Measurements from ENCODE around the gene MAP3K1. TPM values are rescaled to one million over a fixed set of nuclear protein-coding genes. Genes with fewer than 3 reads are reported as not detected.
A peak's percentile ranks its signal among the peaks of the same experiment; 100 is the strongest.

The MAP3K1 gene
- total and polyA plus RNA-seq, 2 experiments from 2014 or later: 12.0 to 38.2 TPM

DNA sequence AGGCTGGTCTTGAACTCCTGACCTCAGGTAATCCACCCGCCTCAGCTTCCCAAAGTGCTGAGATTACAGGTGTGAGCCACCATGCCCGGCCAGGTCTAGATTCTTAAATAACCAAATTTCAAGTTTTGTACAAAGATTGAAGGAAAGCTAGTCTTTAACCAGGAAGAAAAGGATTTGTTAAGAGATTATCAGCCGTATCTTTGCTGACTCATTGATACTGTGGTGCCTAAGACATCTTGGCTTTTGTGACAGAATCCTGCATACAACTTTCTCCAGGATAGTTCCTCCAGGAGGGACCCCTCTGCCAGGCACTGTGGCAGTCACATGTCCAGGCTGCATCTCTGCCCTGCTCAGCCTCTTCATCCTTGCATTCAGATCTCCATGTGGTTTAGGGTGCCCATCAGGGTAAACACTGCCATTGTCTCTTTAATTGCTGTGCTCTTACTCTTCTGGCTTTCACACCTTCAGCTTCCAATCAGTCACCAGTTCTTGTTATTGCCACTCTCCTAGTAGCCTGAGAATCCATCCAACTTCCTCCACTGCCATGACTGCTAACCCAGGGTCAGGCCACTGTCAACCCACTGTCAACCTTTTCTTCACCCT, 10.0 kb downstream of the MAP3K1 start:
- no peak for DNase-seq (ENCODE audit: low spot score)
- H3K4me3 ChIP-seq: no peak overlapping the region
- H3K27me3 ChIP-seq: no peaks in the 10 kb centered on the region
- H3K27ac ChIP-seq: no peak overlapping the region
- no peaks in the 10 kb centered on the region for H3K9me2 ChIP-seq (replicated peaks; ENCODE audit: insufficient read depth)
- peaks cover 100% of the 10 kb centered on the region for H3K79me2 ChIP-seq
- H2AFZ ChIP-seq: no peak overlapping the region
- WGBS (ENCODE audit: low lambda C conversion rate, missing lambda C conversion rate): 75% methylated on average over 3 of the region's 3 CpGs
- no peaks in the 10 kb centered on the region for H3K9me3 ChIP-seq (ENCODE audit: low read depth)
- no peaks in the 10 kb centered on the region for H3K36me3 ChIP-seq (replicated peaks; ENCODE audit: insufficient read depth, low read depth)
- H4K20me1 ChIP-seq (ENCODE audit: insufficient read depth, poor library complexity, severe bottlenecking): peaks cover 58% of the 10 kb centered on the region
- H3K4me1 ChIP-seq (ENCODE audit: insufficient read depth): peaks cover 38% of the 10 kb centered on the region
- H3K4me2 ChIP-seq: no peak overlapping the region
- no peak for TF ChIP-seq EZH2 (IDR thresholded peaks at IDR 0.05; ENCODE audit: borderline replicate concordance)
- no peak for TF ChIP-seq CTCF (IDR thresholded peaks at IDR 0.05; ENCODE audit: poor library complexity)
- no peak for TF ChIP-seq EZH2phosphoT487 (IDR thresholded peaks at IDR 0.05; ENCODE audit: low read depth, severe bottlenecking, unreplicated experiment)

DNA sequence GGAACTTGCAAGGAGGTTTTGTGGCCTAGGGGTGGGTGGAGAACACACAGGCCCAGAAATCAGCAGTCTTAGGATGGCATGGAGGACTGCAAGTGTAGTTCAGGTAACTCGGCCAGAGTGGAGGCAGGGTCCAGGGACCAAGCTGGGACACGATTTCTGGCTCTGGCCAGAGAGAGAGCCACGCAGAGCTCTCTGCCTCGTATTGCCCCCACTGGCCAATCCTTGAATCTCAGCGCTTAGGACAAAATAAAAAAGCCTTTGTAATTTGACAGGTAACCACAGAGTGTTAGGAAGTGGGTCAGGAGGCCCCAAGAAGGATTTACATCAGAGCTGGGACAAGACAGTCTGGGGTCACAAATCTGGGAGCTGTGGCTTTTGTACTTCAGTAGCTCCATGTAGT, 11.7 kb downstream of the MAP3K1 start:
- Histone ChIP-seq H4K20me1 (ENCODE audit: insufficient read depth, poor library complexity, severe bottlenecking) (peaks cover 53% of the 10 kb centered on the region), H3K27ac (no peak overlapping the region), H3K4me1 (ENCODE audit: insufficient read depth) (peaks cover 40% of the 10 kb centered on the region), H3K79me2 (peaks cover 100% of the 10 kb centered on the region), H3K27me3 (no peaks in the 10 kb centered on the region), H3K4me2 (no peak overlapping the region), H3K9me3 (ENCODE audit: low read depth) (no peaks in the 10 kb centered on the region), H3K4me3 (no peak overlapping the region), H2AFZ (no peak overlapping the region), H3K36me3 (replicated peaks; ENCODE audit: insufficient read depth, low read depth) (no peaks in the 10 kb centered on the region), H3K9me2 (replicated peaks; ENCODE audit: insufficient read depth) (no peaks in the 10 kb centered on the region)
- WGBS (ENCODE audit: low lambda C conversion rate, missing lambda C conversion rate): 67% methylated on average over 5 of the region's 5 CpGs
- DNase-seq (ENCODE audit: low spot score): no peak
- TF ChIP-seq EZH2phosphoT487 (IDR thresholded peaks at IDR 0.05; ENCODE audit: low read depth, severe bottlenecking, unreplicated experiment) (no peak), CTCF (IDR thresholded peaks at IDR 0.05; ENCODE audit: poor library complexity) (peak; percentile 29)

DNA sequence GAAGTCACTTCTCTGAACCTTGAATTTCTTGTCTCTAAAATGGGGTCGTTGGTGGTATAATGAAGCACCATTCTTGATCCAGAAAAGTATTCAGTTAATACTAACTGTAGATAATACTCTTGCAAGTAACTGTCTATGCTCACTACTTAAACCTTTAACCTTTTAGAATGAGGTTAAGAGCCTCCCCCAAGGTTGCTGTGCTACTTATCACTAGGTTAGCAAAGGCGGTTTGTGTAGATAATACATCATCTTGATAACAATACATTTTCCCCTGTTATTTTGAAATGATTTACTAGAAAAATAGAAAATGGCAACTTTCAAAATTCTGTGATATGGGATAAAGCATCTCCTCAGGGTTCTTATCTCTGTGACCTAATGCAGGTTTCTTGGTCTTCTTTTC, 12.6 kb downstream of the MAP3K1 start:
- H3K9me2 ChIP-seq (replicated peaks; ENCODE audit: insufficient read depth): no peaks in the 10 kb centered on the region
- WGBS (ENCODE audit: low lambda C conversion rate, missing lambda C conversion rate): 85% methylated on average over 2 of the region's 2 CpGs
- no peaks in the 10 kb centered on the region for H3K27me3 ChIP-seq
- H3K9me3 ChIP-seq (ENCODE audit: low read depth): no peaks in the 10 kb centered on the region
- H3K4me3 ChIP-seq: no peak overlapping the region
- H3K27ac ChIP-seq: no peak overlapping the region
- H2AFZ ChIP-seq: no peak overlapping the region
- no peak for DNase-seq (ENCODE audit: low spot score)
- H3K79me2 ChIP-seq: peaks cover 100% of the 10 kb centered on the region
- no peak overlapping the region for H3K4me2 ChIP-seq
- no peaks in the 10 kb centered on the region for H3K36me3 ChIP-seq (replicated peaks; ENCODE audit: insufficient read depth, low read depth)
- H3K4me1 ChIP-seq (ENCODE audit: insufficient read depth): peaks cover 38% of the 10 kb centered on the region
- H4K20me1 ChIP-seq (ENCODE audit: insufficient read depth, poor library complexity, severe bottlenecking): peaks cover 52% of the 10 kb centered on the region
- TF ChIP-seq CTCF (IDR thresholded peaks at IDR 0.05; ENCODE audit: poor library complexity) (no peak), EZH2 (IDR thresholded peaks at IDR 0.05; ENCODE audit: borderline replicate concordance) (no peak), EZH2phosphoT487 (IDR thresholded peaks at IDR 0.05; ENCODE audit: low read depth, severe bottlenecking, unreplicated experiment) (no peak)
